Fibroblast of lung (primary cell): Measurements from ENCODE around the gene PATJ. TPM values are rescaled to one million over a fixed set of nuclear protein-coding genes. Genes with fewer than 3 reads are reported as not detected.
"Not testable (repeated sequence)": the region's sequence is repeated elsewhere in the genome, so short reads cannot be mapped to it uniquely, and the experiment has no call there.

Experiments
- DNase-seq, 2 donors: peaks; one replicate each; pipeline versions ENCODE4 v3.0.0 to v3.0.0-alpha.2; 2010; ENCODE audit warnings: low read depth in 2 of 2
- H2AFZ ChIP-seq: 2 replicates; pipeline ENCODE4 v1.5.1; 2012; ENCODE audit warnings: low read length, control low read depth, inconsistent platforms
- H3K27ac ChIP-seq: 2 replicates; pipeline ENCODE4 v1.5.1; 2011; ENCODE audit warnings: low read length, control low read depth; ENCODE audit not compliant: insufficient read depth
- H3K27me3 ChIP-seq: 2 replicates; pipeline ENCODE4 v1.5.1; 2011; ENCODE audit warnings: mild to moderate bottlenecking, low read length; ENCODE audit not compliant: control insufficient read depth, insufficient read depth
- H3K36me3 ChIP-seq: 2 replicates; pipeline ENCODE4 v1.5.1; 2011; ENCODE audit warnings: low read length; ENCODE audit not compliant: control insufficient read depth, insufficient read depth
- H3K4me1 ChIP-seq: 2 replicates; pipeline ENCODE4 v1.5.1; 2011; ENCODE audit warnings: low read length; ENCODE audit not compliant: control insufficient read depth, insufficient read depth; ENCODE audit errors: extremely low read depth
- H3K4me2 ChIP-seq: 2 replicates; pipeline ENCODE4 v1.5.1; 2011; ENCODE audit warnings: low read length, control low read depth; ENCODE audit not compliant: insufficient read depth; ENCODE audit errors: extremely low read depth
- H3K4me3 ChIP-seq, 4 experiments: fragments of 200-600 bp in 1 of 4; sonication (generic) in 1 of 4; replicated peaks in 1 of 4; 2 replicates each; pipeline ENCODE4 v1.5.1; 2011 to 2016; ENCODE audit warnings: low read length in 4 of 4, low read depth in 3 of 4, mild to moderate bottlenecking in 3 of 4, control low read depth in 2 of 4, inconsistent platforms in 1 of 4, mixed read lengths in 1 of 4; ENCODE audit not compliant: insufficient read depth in 1 of 4; ENCODE audit errors: control extremely low read depth in 1 of 4
- H3K79me2 ChIP-seq: 2 replicates; pipeline ENCODE4 v1.5.1; 2012; ENCODE audit warnings: mild to moderate bottlenecking, low read length, inconsistent platforms; ENCODE audit not compliant: control insufficient read depth, insufficient read depth
- H3K9ac ChIP-seq: 2 replicates; pipeline ENCODE4 v1.5.1; 2011; ENCODE audit warnings: mild to moderate bottlenecking, low read length, control low read depth; ENCODE audit not compliant: insufficient read depth
- H3K9me3 ChIP-seq: 2 replicates; pipeline ENCODE4 v1.5.1; 2012; ENCODE audit warnings: low read depth, low read length; ENCODE audit not compliant: control insufficient read depth, insufficient read depth
- H4K20me1 ChIP-seq: 2 replicates; pipeline ENCODE4 v1.5.1; 2011; ENCODE audit warnings: low read length; ENCODE audit not compliant: control insufficient read depth, insufficient read depth; ENCODE audit errors: extremely low read depth
- EZH2 ChIP-seq: IDR thresholded peaks from 2 replicates; pipeline ENCODE4 v1.5.1; 2012; ENCODE audit warnings: low read length, control low read depth, mild to moderate bottlenecking; ENCODE audit errors: missing control alignments
- polyA plus RNA-seq, 2 donors: library from polyadenylated mRNA; depleted of rRNA in 1 of 2; stranded (reverse) in 1 of 2; unstranded in 1 of 2; fragments of >200 nt; gene quantifications; 2 replicates each; pipeline ENCODE4 v1.2.1, GENCODE V29; 2011 to 2012; ENCODE audit warnings: missing spikeins in 1 of 2
- total RNA-seq: library from RNA; depleted of rRNA; stranded (reverse); fragments of >200 nt; gene quantifications from 2 replicates; pipeline ENCODE4 v1.2.1, GENCODE V29; 2014
- TF ChIP-seq, protein P1 (sequence below), 2 donors: IDR thresholded peaks in 1 of 2; conservative IDR thresholded peaks in 1 of 2; 1 replicate in 1 of 2; 2 replicates in 1 of 2; pipeline ENCODE4 v1.5.1; 2011 to 2012; ENCODE audit warnings: low read length in 2 of 2, control low read depth in 1 of 2, inconsistent platforms in 1 of 2, low read depth in 1 of 2, mild to moderate bottlenecking in 1 of 2

PATJ gene
- total and polyA plus RNA-seq, 2 donors (not counting 1 experiment from before 2014, with no cell fraction given) = 2.5 to 12.4 TPM

DNA sequence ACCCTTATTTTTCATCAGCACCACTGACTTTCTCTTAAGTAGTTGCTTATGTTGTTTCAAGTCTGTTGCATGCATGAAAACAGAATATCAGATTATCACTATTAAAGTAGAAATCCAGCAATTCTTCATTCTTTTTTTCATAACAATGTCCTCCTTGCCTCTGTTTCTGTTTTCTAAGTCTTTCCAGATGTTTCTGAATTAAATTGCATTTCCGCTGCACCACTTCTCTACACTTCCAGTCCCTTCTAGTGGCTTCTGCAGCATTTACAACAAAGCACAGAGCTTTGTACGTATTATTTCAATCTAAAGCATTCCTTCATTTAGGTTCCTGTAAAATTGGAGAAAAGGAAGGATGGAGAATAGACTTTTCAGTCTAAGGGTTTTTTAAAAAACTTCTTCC, 42.4 kb downstream of the PATJ start:
- DNase-seq = no peak
- TF ChIP-seq EZH2 = no peak
- TF ChIP-seq, protein P1, sequence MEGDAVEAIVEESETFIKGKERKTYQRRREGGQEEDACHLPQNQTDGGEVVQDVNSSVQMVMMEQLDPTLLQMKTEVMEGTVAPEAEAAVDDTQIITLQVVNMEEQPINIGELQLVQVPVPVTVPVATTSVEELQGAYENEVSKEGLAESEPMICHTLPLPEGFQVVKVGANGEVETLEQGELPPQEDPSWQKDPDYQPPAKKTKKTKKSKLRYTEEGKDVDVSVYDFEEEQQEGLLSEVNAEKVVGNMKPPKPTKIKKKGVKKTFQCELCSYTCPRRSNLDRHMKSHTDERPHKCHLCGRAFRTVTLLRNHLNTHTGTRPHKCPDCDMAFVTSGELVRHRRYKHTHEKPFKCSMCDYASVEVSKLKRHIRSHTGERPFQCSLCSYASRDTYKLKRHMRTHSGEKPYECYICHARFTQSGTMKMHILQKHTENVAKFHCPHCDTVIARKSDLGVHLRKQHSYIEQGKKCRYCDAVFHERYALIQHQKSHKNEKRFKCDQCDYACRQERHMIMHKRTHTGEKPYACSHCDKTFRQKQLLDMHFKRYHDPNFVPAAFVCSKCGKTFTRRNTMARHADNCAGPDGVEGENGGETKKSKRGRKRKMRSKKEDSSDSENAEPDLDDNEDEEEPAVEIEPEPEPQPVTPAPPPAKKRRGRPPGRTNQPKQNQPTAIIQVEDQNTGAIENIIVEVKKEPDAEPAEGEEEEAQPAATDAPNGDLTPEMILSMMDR (conservative IDR thresholded peaks at IDR 0.05 in 1 of 2, IDR thresholded peaks at IDR 0.05 in 1 of 2; ENCODE audit: low read depth in 1 of 2, low read length in 2 of 2) = no peak
- no peaks in the 10 kb centered on the region for H3K27me3 ChIP-seq
- H3K4me1 ChIP-seq = no peaks in the 10 kb centered on the region
- H3K9ac ChIP-seq = no peak overlapping the region
- H3K36me3 ChIP-seq = no peaks in the 10 kb centered on the region
- H3K79me2 ChIP-seq = no peaks in the 10 kb centered on the region
- no peak overlapping the region for H3K4me2 ChIP-seq
- H3K27ac ChIP-seq = no peak overlapping the region
- H4K20me1 ChIP-seq = no peaks in the 10 kb centered on the region
- H3K4me3 ChIP-seq = no peak overlapping the region
- no peaks in the 10 kb centered on the region for H3K9me3 ChIP-seq
- no peak overlapping the region for H2AFZ ChIP-seq

DNA sequence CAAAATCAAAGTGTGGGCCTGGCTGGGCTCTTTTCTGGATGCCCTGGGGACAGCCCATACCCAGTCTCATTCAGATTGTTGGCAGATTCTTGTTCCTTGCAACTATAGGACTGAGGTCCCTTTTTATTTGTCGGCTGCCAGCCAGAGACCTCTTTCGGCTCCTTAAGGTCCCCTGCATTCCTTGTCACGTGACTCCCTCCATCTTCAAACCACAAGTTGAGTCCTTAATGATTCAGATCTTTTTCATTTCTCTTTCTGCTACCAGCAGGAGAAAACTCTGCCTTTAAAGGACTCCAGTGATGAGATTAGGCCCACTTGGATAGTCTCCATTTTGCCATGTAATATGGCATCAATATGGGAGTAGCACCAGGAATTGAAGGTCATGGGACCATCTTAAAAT, 48.6 kb downstream of the PATJ start:
- Histone ChIP-seq H3K4me2 (no peak overlapping the region), H2AFZ (no peak overlapping the region), H4K20me1 (no peaks in the 10 kb centered on the region), H3K79me2 (no peaks in the 10 kb centered on the region), H3K36me3 (no peaks in the 10 kb centered on the region), H3K4me3 (no peak overlapping the region), H3K27ac (no peak overlapping the region), H3K27me3 (no peaks in the 10 kb centered on the region), H3K9me3 (no peaks in the 10 kb centered on the region), H3K4me1 (no peaks in the 10 kb centered on the region), H3K9ac (no peak overlapping the region)
- DNase-seq = no peak
- no peak for TF ChIP-seq EZH2
- TF ChIP-seq, protein P1 (conservative IDR thresholded peaks at IDR 0.05 in 1 of 2, IDR thresholded peaks at IDR 0.05 in 1 of 2; ENCODE audit: low read depth in 1 of 2, low read length in 2 of 2) = no peak

DNA sequence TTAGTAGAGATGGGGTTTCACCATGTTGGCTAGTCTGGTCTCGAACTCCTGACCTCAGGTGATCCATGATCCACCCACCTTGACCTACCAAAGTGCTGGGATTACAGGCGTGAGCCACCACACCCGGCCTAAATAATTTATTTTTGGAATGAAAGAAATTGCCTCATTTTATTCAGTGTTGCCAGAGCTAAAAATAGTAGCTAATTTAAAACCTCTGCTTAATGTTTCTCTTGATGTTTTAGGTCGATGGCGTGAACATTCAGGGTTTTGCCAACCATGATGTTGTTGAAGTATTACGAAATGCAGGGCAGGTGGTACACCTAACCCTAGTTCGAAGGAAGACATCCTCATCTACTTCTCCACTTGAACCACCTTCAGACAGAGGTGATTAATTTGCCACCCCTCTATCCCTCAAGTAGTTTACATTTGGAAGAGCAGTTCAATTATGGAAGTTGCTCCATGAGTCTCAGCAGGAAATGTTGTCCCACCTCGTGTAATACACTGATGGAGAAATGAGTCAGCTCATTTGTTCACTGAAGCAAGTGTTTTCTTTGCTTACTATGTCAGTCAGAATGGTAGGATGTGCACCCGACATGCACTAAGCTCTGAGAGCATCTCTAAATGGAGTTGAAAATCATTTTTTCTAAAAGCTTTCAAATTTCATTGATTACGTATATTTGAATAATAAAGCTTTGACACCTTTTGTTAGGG, 54.9 kb downstream of the PATJ start:
- Histone ChIP-seq H3K9ac (no peak overlapping the region), H2AFZ (no peak overlapping the region), H3K79me2 (no peaks in the 10 kb centered on the region), H3K4me2 (no peak overlapping the region), H4K20me1 (no peaks in the 10 kb centered on the region), H3K36me3 (no peaks in the 10 kb centered on the region), H3K4me3 (no peak overlapping the region), H3K4me1 (no peaks in the 10 kb centered on the region), H3K9me3 (no peaks in the 10 kb centered on the region), H3K27me3 (no peaks in the 10 kb centered on the region), H3K27ac (no peak overlapping the region)
- TF ChIP-seq, protein P1 (conservative IDR thresholded peaks at IDR 0.05 in 1 of 2, IDR thresholded peaks at IDR 0.05 in 1 of 2; ENCODE audit: low read depth in 1 of 2, low read length in 2 of 2) = no peak
- TF ChIP-seq EZH2 = no peak
- peak in 1 of 2 donors; percentile 67 for DNase-seq

DNA sequence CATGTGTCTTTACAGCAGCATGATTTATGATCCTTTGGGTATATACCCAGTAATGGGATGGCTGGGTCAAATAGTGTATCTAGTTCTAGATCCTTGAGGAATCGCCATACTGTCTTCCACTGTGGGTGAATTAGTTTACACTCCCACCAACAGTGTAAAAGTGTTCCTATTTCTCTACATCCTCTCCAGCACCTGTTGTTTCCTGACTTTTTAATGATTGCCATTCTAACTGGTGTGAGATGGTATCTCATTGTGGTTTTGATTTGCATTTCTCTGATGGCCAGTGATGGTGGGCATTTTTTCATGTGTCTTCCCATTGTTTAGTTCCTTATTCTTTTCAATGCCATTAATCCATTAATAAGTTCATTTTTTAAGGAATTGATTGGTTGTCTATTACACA, 58.8 kb downstream of the PATJ start:
- not testable (repeated sequence) for H3K9ac ChIP-seq, DNase-seq, H3K27me3 ChIP-seq, H3K4me2 ChIP-seq, H4K20me1 ChIP-seq, H3K36me3 ChIP-seq, H3K4me3 ChIP-seq, H3K27ac ChIP-seq, H3K4me1 ChIP-seq, H3K79me2 ChIP-seq, H3K9me3 ChIP-seq, H2AFZ ChIP-seq
